B cell (primary cell): Measurements from ENCODE around the gene SERPINA4. TPM values are rescaled to one million over a fixed set of nuclear protein-coding genes. Genes with fewer than 3 reads are reported as not detected.

Experiments
- ATAC-seq: fragments of 200-7000 bp; cut with Tn5 transposase; one replicate; pipeline ENCODE4 v1.10.0; 2021; ENCODE audit warnings: low read depth, mild to moderate bottlenecking, moderate number of reproducible peaks, moderate library complexity
- CTCF ChIA-PET: fragments of 350-600 bp; sonication (Branson Sonifier 250); formaldehyde crosslinking; loops from one replicate; lab custom pipeline; 2021; ENCODE audit warnings: antibody characterized with exemption, inconsistent platforms; lab: Charles Lee
- POLR2A ChIA-PET: fragments of 350-600 bp; sonication (Branson Sonifier 250); formaldehyde crosslinking; loops from one replicate; lab custom pipeline; 2021; ENCODE audit warnings: antibody characterized with exemption; lab: Charles Lee
- DNase-seq: peaks from one replicate; pipeline ENCODE4 v3.0.0; 2013
- H2AFZ ChIP-seq: 2 replicates; pipeline ENCODE4 v1.6.1; 2012; ENCODE audit warnings: mild to moderate bottlenecking, low read depth, low read length; ENCODE audit not compliant: insufficient read depth, poor library complexity, severe bottlenecking
- H3K27ac ChIP-seq, 2 donors: 1 replicate in 1 of 2; 2 replicates in 1 of 2; pipeline ENCODE4 v1.5.1; 2012 to 2013; ENCODE audit warnings: low read length in 2 of 2, mild to moderate bottlenecking in 2 of 2, moderate library complexity in 1 of 2
- H3K27me3 ChIP-seq, 4 experiments: fragments of 200-600 bp in 1 of 4; sonication (generic) in 1 of 4; replicated peaks in 1 of 4; 1 replicate in 2 of 4; 2 replicates in 2 of 4; pipeline versions ENCODE4 v1.6.1 to v1.7.0; 2013 to 2016; ENCODE audit warnings: low read length in 3 of 4, mild to moderate bottlenecking in 2 of 4, mixed read lengths in 1 of 4, moderate library complexity in 1 of 4; ENCODE audit not compliant: insufficient read depth in 4 of 4, control insufficient read depth in 3 of 4; ENCODE audit errors: control extremely low read depth in 1 of 4
- H3K36me3 ChIP-seq, 2 experiments: replicated peaks in 1 of 2; 1 replicate in 1 of 2; 2 replicates in 1 of 2; pipeline versions ENCODE4 v1.6.1 to v1.7.1; 2013; ENCODE audit warnings: low read length in 1 of 2; ENCODE audit not compliant: insufficient read depth in 2 of 2, control insufficient read depth in 1 of 2; ENCODE audit errors: control extremely low read depth in 1 of 2, extremely low read depth in 1 of 2
- H3K4me1 ChIP-seq, 2 donors: fragments of 200-600 bp in 1 of 2; sonication (generic) in 1 of 2; 1 replicate in 1 of 2; 2 replicates in 1 of 2; pipeline versions ENCODE4 v1.5.1 to v1.6.1; 2013 to 2017; ENCODE audit warnings: low read length in 2 of 2; ENCODE audit not compliant: control insufficient read depth in 2 of 2, insufficient read depth in 2 of 2
- H3K4me2 ChIP-seq: replicated peaks from 2 replicates; pipeline ENCODE3; 2012; ENCODE audit warnings: mild to moderate bottlenecking, low read depth, low read length; ENCODE audit not compliant: poor library complexity, severe bottlenecking
- H3K4me3 ChIP-seq, 5 experiments: fragments of 200-600 bp in 1 of 5; sonication (generic) in 1 of 5; 1 replicate in 3 of 5; 2 replicates in 2 of 5; pipeline versions ENCODE4 v1.5.1 to v1.7.0; 2011 to 2016; ENCODE audit warnings: low read length in 4 of 5, mild to moderate bottlenecking in 4 of 5, low read depth in 2 of 5, control low read depth in 1 of 5, moderate library complexity in 1 of 5; ENCODE audit not compliant: insufficient read depth in 1 of 5; ENCODE audit errors: control extremely low read depth in 1 of 5, extremely low read depth in 1 of 5
- H3K79me2 ChIP-seq: fragments of 200-600 bp; sonication (generic); one replicate; pipeline ENCODE4 v1.6.0; 2016; ENCODE audit warnings: low read length; ENCODE audit not compliant: control insufficient read depth, insufficient read depth
- H3K9ac ChIP-seq: fragments of 200-600 bp; sonication (generic); 2 replicates; pipeline ENCODE4 v1.6.1; 2017; ENCODE audit warnings: mild to moderate bottlenecking, low read length, moderate library complexity
- H3K9me3 ChIP-seq, 3 donors: one replicate each; pipeline versions ENCODE4 v1.6.1 to v1.7.1; 2013; ENCODE audit warnings: low read length in 2 of 3; ENCODE audit not compliant: control insufficient read depth in 2 of 3, insufficient read depth in 1 of 3; ENCODE audit errors: control extremely low read depth in 1 of 3
- H4K20me1 ChIP-seq: 2 replicates; pipeline ENCODE4 v1.6.0; 2012; ENCODE audit warnings: mild to moderate bottlenecking, low read length; ENCODE audit not compliant: insufficient read depth, control insufficient read depth, poor library complexity, severe bottlenecking
- H3K27ac Mint-ChIP-seq: one replicate; pipeline ENCODE4 v1.8.0; 2021; ENCODE audit warnings: mixed read lengths
- H3K27me3 Mint-ChIP-seq: one replicate; pipeline ENCODE4 v1.8.0; 2021; ENCODE audit warnings: mixed read lengths
- H3K4me1 Mint-ChIP-seq: one replicate; pipeline ENCODE4 v1.8.0; 2021; ENCODE audit warnings: mixed read lengths
- H3K4me3 Mint-ChIP-seq: one replicate; pipeline ENCODE4 v1.8.0; 2021; ENCODE audit warnings: mixed read lengths
- H3K9me3 Mint-ChIP-seq: one replicate; pipeline ENCODE4 v1.8.0; 2022; ENCODE audit warnings: mixed read lengths; ENCODE audit not compliant: insufficient read depth
- EZH2 ChIP-seq: IDR thresholded peaks from 2 replicates; pipeline ENCODE4 v1.6.1; 2012; ENCODE audit warnings: borderline replicate concordance, low read depth, mild to moderate bottlenecking, moderate library complexity, low read length; ENCODE audit not compliant: insufficient read depth, poor library complexity, severe bottlenecking
- WGBS: methylation state at CpG from one replicate; pipeline ENCODE4 v1.1.5; 2013; ENCODE audit warnings: missing lambda C conversion rate; ENCODE audit not compliant: insufficient coverage; 5-methylcytosine and 5-hydroxymethylcytosine counted together
- intact Hi-C: fragments of 100-400 bp; cut with micrococcal nuclease; formaldehyde crosslinking; loops from one replicate; pipeline ENCODE4 v1.10.0; 2022
- polyA plus RNA-seq: library from polyadenylated mRNA; depleted of rRNA; stranded (reverse); fragments of >200 nt; gene quantifications from 2 replicates; pipeline ENCODE4 v1.2.3, GENCODE V29; 2012
- total RNA-seq, 2 donors: library from RNA; stranded (reverse); fragments of 120-200 nt in 1 of 2; gene quantifications; 1 replicate in 1 of 2; 2 replicates in 1 of 2; pipeline versions ENCODE4 v1.2.3 to v1.2.4, GENCODE V29; 2013 to 2022
- TF ChIP-seq, protein P1 (sequence below): fragments of 200-600 bp; IDR thresholded peaks from one replicate; pipeline ENCODE4 v1.8.0; 2022; ENCODE audit warnings: antibody characterized with exemption, mild to moderate bottlenecking

Gene SERPINA4
- total and polyA plus RNA-seq, 2 donors (not counting 1 experiment from before 2014, with no cell fraction given): not detected

DNA sequence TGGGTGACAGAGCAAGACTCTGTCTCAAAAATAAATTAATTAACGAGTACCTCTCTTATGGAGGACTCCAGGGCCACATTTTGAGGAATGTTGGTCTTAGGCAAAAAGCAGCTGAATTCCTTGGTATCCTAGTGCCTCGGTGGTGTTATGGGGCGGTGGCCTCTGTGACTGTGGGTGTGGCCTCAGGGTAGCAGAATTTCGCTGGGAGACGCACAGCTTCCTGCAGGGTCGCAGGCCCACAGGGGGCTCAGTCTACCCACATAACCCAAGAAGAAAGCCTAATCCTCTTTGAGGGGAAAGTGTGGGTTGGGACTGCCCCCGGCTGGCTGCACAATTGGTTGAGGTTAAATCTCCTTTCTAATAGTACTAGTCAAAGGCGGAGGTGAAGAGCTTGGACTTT lies 11.2 kb upstream of the SERPINA4 start:
- 77% methylated on average over 4 of the region's 8 CpGs for WGBS

DNA sequence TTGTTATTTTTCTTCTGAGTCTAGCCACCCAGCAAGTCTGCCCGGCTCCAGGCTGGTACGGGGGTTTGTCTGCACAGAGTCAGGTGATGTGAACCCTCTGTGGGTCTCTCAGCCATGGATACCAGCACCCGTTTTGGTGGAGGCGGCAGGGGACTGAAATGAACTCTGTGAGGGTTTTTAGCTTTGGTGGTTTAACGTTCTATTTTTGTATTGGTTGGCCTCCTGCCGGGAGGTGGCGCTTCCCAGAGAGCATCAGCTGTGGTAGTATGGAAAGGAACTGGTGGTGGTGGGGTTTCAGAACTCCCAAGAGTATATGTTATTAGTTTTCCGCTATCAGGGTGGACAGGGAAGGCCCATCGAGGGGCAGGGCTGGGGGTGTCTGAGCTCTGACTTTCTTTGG lies 5.3 kb upstream of the SERPINA4 start:
- ATAC-seq (no peak), DNase-seq (no peak)
- Mint-ChIP-seq H3K27ac (no peak overlapping the region), H3K9me3 (peaks cover 5% of the 10 kb centered on the region), H3K4me3 (no peak overlapping the region), H3K4me1 (no peaks in the 10 kb centered on the region), H3K27me3 (peaks cover 34% of the 10 kb centered on the region)
- Histone ChIP-seq H3K79me2 (no peaks in the 10 kb centered on the region), H2AFZ (no peak overlapping the region), H3K36me3 (no peaks in the 10 kb centered on the region), H3K27ac (no peak overlapping the region), H3K27me3 (no peaks in the 10 kb centered on the region), H3K4me2 (no peak overlapping the region), H3K9me3 (peaks cover 0 to 19% (median 0%) of the 10 kb centered on the region in 3 donors), H3K4me1 (no peaks in the 10 kb centered on the region), H4K20me1 (no peaks in the 10 kb centered on the region), H3K9ac (no peak overlapping the region), H3K4me3 (no peak overlapping the region)
- WGBS: 91% methylated on average over 9 of the region's 9 CpGs
- ChIA-PET POLR2A (no interaction called here), CTCF (no interaction called here)
- intact Hi-C loops: no loop called here
- no peak for TF ChIP-seq EZH2
- TF ChIP-seq, protein P1, sequence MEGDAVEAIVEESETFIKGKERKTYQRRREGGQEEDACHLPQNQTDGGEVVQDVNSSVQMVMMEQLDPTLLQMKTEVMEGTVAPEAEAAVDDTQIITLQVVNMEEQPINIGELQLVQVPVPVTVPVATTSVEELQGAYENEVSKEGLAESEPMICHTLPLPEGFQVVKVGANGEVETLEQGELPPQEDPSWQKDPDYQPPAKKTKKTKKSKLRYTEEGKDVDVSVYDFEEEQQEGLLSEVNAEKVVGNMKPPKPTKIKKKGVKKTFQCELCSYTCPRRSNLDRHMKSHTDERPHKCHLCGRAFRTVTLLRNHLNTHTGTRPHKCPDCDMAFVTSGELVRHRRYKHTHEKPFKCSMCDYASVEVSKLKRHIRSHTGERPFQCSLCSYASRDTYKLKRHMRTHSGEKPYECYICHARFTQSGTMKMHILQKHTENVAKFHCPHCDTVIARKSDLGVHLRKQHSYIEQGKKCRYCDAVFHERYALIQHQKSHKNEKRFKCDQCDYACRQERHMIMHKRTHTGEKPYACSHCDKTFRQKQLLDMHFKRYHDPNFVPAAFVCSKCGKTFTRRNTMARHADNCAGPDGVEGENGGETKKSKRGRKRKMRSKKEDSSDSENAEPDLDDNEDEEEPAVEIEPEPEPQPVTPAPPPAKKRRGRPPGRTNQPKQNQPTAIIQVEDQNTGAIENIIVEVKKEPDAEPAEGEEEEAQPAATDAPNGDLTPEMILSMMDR: no peak

More for the DNA sequence above, 11.2 kb upstream of the SERPINA4 start:
- Histone ChIP-seq H3K4me3 (no peak overlapping the region), H3K9ac (no peak overlapping the region), H4K20me1 (no peaks in the 10 kb centered on the region), H3K4me2 (no peak overlapping the region), H3K27ac (no peak overlapping the region), H3K27me3 (peaks cover 0 to 13% (median 0%) of the 10 kb centered on the region in 4 experiments), H3K9me3 (peaks cover 0 to 25% (median 0%) of the 10 kb centered on the region in 3 donors), H2AFZ (no peak overlapping the region), H3K36me3 (no peaks in the 10 kb centered on the region), H3K4me1 (no peaks in the 10 kb centered on the region), H3K79me2 (no peaks in the 10 kb centered on the region)
- Mint-ChIP-seq H3K27ac (no peak overlapping the region), H3K9me3 (peaks cover 3% of the 10 kb centered on the region), H3K4me3 (no peak overlapping the region), H3K27me3 (peaks cover 35% of the 10 kb centered on the region), H3K4me1 (no peaks in the 10 kb centered on the region)
- no peak for TF ChIP-seq EZH2
- TF ChIP-seq, protein P1: no peak
- intact Hi-C loops: loop anchor here (5.0 kb wide), 1 partner anchor 418 kb away; no protein-coding TSS in a partner anchor
- no peak for DNase-seq
- CTCF ChIA-PET: interaction anchor here (0.9 to 2.8 kb wide), 3 partner anchors 14 to 116 kb away, joined by 3 to 25 read pairs (median 4); no protein-coding TSS in a partner anchor
- ATAC-seq: no peak
- POLR2A ChIA-PET: no interaction called here
